Neural cell (in vitro differentiated cells): ENCODE measurements around the gene TTN. TPM values are rescaled to one million over a fixed set of nuclear protein-coding genes. Genes with fewer than 3 reads are reported as not detected.

Source experiments
- H2AFZ ChIP-seq: fragments of 200-600, 300-800 bp; sonication (generic), shearing (Covaris generic); 2 replicates; pipeline ENCODE4 v1.6.0; 2014; ENCODE audit warnings: low read depth, mild to moderate bottlenecking, antibody characterized with exemption, low read length, moderate library complexity
- H3F3A ChIP-seq: fragments of 200-600 bp; shearing (Covaris generic); 2 replicates; pipeline ENCODE4 v1.6.1; 2016; ENCODE audit warnings: mild to moderate bottlenecking, moderate library complexity, mixed read lengths, antibody characterized with exemption, low read length; ENCODE audit not compliant: insufficient read depth, poor library complexity, severe bottlenecking
- H3K27ac ChIP-seq: fragments of 200-600, 300-800 bp; sonication (generic), shearing (Covaris generic); 2 replicates; pipeline ENCODE4 v1.5.1; 2014; ENCODE audit warnings: mild to moderate bottlenecking, low read length, moderate library complexity
- H3K27me3 ChIP-seq: fragments of 300-800, 200-600 bp; sonication (generic), shearing (Covaris generic); 2 replicates; pipeline ENCODE4 v1.6.0; 2014; ENCODE audit warnings: mild to moderate bottlenecking, low read depth, low read length, moderate library complexity; ENCODE audit not compliant: insufficient read depth
- H3K36me3 ChIP-seq: fragments of 300-800, 200-600 bp; sonication (generic), shearing (Covaris generic); 2 replicates; pipeline ENCODE4 v1.5.1; 2014; ENCODE audit warnings: mild to moderate bottlenecking, antibody characterized with exemption, low read length, moderate library complexity; ENCODE audit not compliant: insufficient read depth
- H3K4me2 ChIP-seq: fragments of 300-800, 200-600 bp; sonication (generic), shearing (Covaris generic); 2 replicates; pipeline ENCODE4 v1.6.0; 2014; ENCODE audit warnings: mild to moderate bottlenecking, low read length
- H3K4me3 ChIP-seq: fragments of 300-800, 200-600 bp; sonication (generic), shearing (Covaris generic); 2 replicates; pipeline ENCODE4 v1.5.1; 2014; ENCODE audit warnings: mild to moderate bottlenecking, low read length, moderate library complexity
- H3K79me2 ChIP-seq: fragments of 200-600 bp; shearing (Covaris generic); replicated peaks from 2 replicates; pipeline ENCODE4 v1.6.0; 2014; ENCODE audit warnings: mild to moderate bottlenecking, low read length, moderate library complexity; ENCODE audit not compliant: insufficient read depth
- H3K9ac ChIP-seq: fragments of 300-800, 200-600 bp; sonication (generic), shearing (Covaris generic); 2 replicates; pipeline ENCODE4 v1.6.1; 2016; ENCODE audit warnings: mild to moderate bottlenecking, low read length, mixed read lengths
- H3K9me2 ChIP-seq: fragments of 200-600 bp; shearing (Covaris generic); 2 replicates; pipeline ENCODE4 v1.6.1; 2016; ENCODE audit warnings: mild to moderate bottlenecking, low read length, mixed read lengths; ENCODE audit not compliant: insufficient read depth
- H3K9me3 ChIP-seq: fragments of 200-600, 300-800 bp; sonication (generic), shearing (Covaris generic); 2 replicates; pipeline ENCODE4 v1.6.1; 2016; ENCODE audit warnings: mild to moderate bottlenecking, mixed run types, low read length, moderate library complexity, mixed read lengths
- H4K20me1 ChIP-seq: fragments of 200-600 bp; shearing (Covaris generic); 2 replicates; pipeline ENCODE4 v1.6.1; 2016; ENCODE audit warnings: mild to moderate bottlenecking, mixed run types; ENCODE audit not compliant: insufficient read depth
- EP300 ChIP-seq: fragments of 450-650 bp; conservative IDR thresholded peaks from 2 replicates; pipeline ENCODE4 v1.6.1; 2014; ENCODE audit warnings: antibody characterized with exemption, mild to moderate bottlenecking, moderate library complexity; ENCODE audit not compliant: poor library complexity, severe bottlenecking
- EZH2 ChIP-seq: fragments of 200-600, 300-800 bp; shearing (Covaris generic), sonication (generic); IDR thresholded peaks from 2 replicates; pipeline ENCODE4 v1.6.1; 2014; ENCODE audit warnings: antibody characterized with exemption, low read length, borderline replicate concordance, mild to moderate bottlenecking; ENCODE audit not compliant: insufficient read depth, poor library complexity, severe bottlenecking
- MXI1 ChIP-seq: fragments of 450-650 bp; conservative IDR thresholded peaks from 2 replicates; pipeline ENCODE4 v1.6.1; 2014; ENCODE audit warnings: antibody characterized with exemption, mild to moderate bottlenecking; ENCODE audit not compliant: poor library complexity, severe bottlenecking
- POLR2AphosphoS5 ChIP-seq: IDR thresholded peaks from 2 replicates; pipeline ENCODE4 v1.6.1; 2012
- RAD21 ChIP-seq: fragments of 450-650 bp; conservative IDR thresholded peaks from 2 replicates; pipeline ENCODE4 v1.6.1; 2014; ENCODE audit warnings: antibody characterized with exemption, mild to moderate bottlenecking, moderate library complexity
- SMC3 ChIP-seq: fragments of 450-650 bp; conservative IDR thresholded peaks from 2 replicates; pipeline ENCODE4 v1.6.1; 2014; ENCODE audit warnings: antibody characterized with exemption, mild to moderate bottlenecking, moderate library complexity; ENCODE audit not compliant: poor library complexity
- TAF1 ChIP-seq: IDR thresholded peaks from 2 replicates; pipeline ENCODE4 v1.6.1; 2012; ENCODE audit warnings: low read depth
- polyA plus RNA-seq: library from polyadenylated mRNA; depleted of rRNA; stranded (reverse); fragments of >200 nt; gene quantifications from 2 replicates; pipeline ENCODE4 v1.2.3, GENCODE V29; 2014
- TF ChIP-seq, protein P1 (sequence below): fragments of 450-650 bp; IDR thresholded peaks from 2 replicates; pipeline ENCODE4 v1.5.1; 2014; ENCODE audit warnings: antibody characterized with exemption, mild to moderate bottlenecking, moderate library complexity; ENCODE audit not compliant: poor library complexity, severe bottlenecking
- TF ChIP-seq, protein P2 (sequence below): IDR thresholded peaks from 2 replicates; pipeline ENCODE4 v1.6.1; 2012; ENCODE audit warnings: borderline replicate concordance

The TTN gene
- polyA plus RNA-seq, 1 donor from 2014 or later, result 0.10 TPM

DNA sequence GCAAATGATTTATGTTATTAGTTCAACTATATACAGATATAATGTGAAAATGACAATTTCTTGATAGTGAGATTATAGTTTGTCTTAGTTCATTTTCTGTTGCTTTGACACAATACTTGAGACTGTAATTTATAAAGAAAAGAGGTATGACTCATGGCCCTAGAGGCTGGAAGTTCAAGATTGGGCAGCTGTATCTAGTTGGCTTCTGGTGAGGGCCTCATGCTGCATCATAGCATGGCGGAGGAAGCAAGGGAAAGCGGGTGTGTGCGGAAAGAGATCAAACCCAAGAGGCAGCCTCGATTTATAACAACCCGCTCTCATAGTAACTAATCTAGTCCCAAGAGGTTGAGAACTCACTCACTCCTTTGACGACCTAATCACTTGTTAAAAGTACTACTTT is 315.6 kb downstream of the TTN start:
- Histone ChIP-seq H3K36me3 (peaks cover 3% of the 10 kb centered on the region), H3K27me3 (no peaks in the 10 kb centered on the region)

DNA sequence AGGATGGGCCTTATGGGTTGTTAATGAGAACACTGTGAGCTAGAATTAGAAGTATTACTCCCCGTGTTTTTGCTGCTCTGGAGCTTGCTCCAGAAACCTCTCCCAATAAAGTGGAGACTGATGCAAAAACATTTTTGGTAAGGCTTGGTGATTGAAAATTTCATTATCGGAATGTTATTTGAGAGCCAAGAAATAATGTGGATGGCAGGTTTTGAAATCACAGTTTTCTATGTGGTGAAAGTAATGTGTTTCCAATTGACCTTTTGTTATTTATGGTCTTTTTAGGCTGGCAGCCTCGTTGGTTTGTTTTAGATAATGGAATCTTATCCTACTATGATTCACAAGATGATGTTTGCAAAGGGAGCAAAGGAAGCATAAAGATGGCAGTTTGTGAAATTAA is 321.9 kb downstream of the TTN start:
- Histone ChIP-seq H3K9me3 (no peaks in the 10 kb centered on the region), H3K27ac (no peak overlapping the region), H3K9me2 (no peaks in the 10 kb centered on the region), H3K79me2 (peaks cover 46% of the 10 kb centered on the region), H3K36me3 (no peaks in the 10 kb centered on the region), H3K4me3 (no peak overlapping the region), H4K20me1 (no peaks in the 10 kb centered on the region), H2AFZ (no peak overlapping the region), H3K9ac (no peak overlapping the region), H3F3A (no peaks in the 10 kb centered on the region), H3K27me3 (no peaks in the 10 kb centered on the region), H3K4me2 (no peak overlapping the region)
- TF ChIP-seq EZH2 (no peak), SMC3 (no peak)
- TF ChIP-seq, protein P1, sequence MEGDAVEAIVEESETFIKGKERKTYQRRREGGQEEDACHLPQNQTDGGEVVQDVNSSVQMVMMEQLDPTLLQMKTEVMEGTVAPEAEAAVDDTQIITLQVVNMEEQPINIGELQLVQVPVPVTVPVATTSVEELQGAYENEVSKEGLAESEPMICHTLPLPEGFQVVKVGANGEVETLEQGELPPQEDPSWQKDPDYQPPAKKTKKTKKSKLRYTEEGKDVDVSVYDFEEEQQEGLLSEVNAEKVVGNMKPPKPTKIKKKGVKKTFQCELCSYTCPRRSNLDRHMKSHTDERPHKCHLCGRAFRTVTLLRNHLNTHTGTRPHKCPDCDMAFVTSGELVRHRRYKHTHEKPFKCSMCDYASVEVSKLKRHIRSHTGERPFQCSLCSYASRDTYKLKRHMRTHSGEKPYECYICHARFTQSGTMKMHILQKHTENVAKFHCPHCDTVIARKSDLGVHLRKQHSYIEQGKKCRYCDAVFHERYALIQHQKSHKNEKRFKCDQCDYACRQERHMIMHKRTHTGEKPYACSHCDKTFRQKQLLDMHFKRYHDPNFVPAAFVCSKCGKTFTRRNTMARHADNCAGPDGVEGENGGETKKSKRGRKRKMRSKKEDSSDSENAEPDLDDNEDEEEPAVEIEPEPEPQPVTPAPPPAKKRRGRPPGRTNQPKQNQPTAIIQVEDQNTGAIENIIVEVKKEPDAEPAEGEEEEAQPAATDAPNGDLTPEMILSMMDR, result no peak

More for the DNA sequence above, 315.6 kb downstream of the TTN start:
- Histone ChIP-seq H2AFZ (no peak overlapping the region), H3K9ac (no peak overlapping the region), H3K4me3 (no peak overlapping the region), H3K4me2 (no peak overlapping the region), H4K20me1 (no peaks in the 10 kb centered on the region), H3K9me2 (no peaks in the 10 kb centered on the region), H3K27ac (no peak overlapping the region), H3K9me3 (no peaks in the 10 kb centered on the region), H3F3A (no peaks in the 10 kb centered on the region), H3K79me2 (peaks cover 4% of the 10 kb centered on the region)
- TF ChIP-seq SMC3, result no peak
- no peak for TF ChIP-seq MXI1
- no peak for TF ChIP-seq TAF1
- no peak for TF ChIP-seq POLR2AphosphoS5
- TF ChIP-seq RAD21, result no peak
- TF ChIP-seq, protein P2, sequence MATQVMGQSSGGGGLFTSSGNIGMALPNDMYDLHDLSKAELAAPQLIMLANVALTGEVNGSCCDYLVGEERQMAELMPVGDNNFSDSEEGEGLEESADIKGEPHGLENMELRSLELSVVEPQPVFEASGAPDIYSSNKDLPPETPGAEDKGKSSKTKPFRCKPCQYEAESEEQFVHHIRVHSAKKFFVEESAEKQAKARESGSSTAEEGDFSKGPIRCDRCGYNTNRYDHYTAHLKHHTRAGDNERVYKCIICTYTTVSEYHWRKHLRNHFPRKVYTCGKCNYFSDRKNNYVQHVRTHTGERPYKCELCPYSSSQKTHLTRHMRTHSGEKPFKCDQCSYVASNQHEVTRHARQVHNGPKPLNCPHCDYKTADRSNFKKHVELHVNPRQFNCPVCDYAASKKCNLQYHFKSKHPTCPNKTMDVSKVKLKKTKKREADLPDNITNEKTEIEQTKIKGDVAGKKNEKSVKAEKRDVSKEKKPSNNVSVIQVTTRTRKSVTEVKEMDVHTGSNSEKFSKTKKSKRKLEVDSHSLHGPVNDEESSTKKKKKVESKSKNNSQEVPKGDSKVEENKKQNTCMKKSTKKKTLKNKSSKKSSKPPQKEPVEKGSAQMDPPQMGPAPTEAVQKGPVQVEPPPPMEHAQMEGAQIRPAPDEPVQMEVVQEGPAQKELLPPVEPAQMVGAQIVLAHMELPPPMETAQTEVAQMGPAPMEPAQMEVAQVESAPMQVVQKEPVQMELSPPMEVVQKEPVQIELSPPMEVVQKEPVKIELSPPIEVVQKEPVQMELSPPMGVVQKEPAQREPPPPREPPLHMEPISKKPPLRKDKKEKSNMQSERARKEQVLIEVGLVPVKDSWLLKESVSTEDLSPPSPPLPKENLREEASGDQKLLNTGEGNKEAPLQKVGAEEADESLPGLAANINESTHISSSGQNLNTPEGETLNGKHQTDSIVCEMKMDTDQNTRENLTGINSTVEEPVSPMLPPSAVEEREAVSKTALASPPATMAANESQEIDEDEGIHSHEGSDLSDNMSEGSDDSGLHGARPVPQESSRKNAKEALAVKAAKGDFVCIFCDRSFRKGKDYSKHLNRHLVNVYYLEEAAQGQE, result no peak
- no peak for TF ChIP-seq EZH2
- no peak for TF ChIP-seq EP300
- TF ChIP-seq, protein P1, result no peak
